CD8-positive, alpha-beta memory T cell (primary cell): Measurements from ENCODE around the gene PRR13. TPM values are rescaled to one million over a fixed set of nuclear protein-coding genes. Genes with fewer than 3 reads are reported as not detected.

Source experiments
- CTCF ChIA-PET: fragments of 350-600 bp; sonication (Branson Sonifier 250); formaldehyde crosslinking; loops from one replicate; lab custom pipeline; 2021; ENCODE audit warnings: antibody characterized with exemption; lab: Charles Lee
- POLR2A ChIA-PET: fragments of 350-600 bp; sonication (Branson Sonifier 250); formaldehyde crosslinking; loops from one replicate; lab custom pipeline; 2021; ENCODE audit warnings: antibody characterized with exemption; lab: Charles Lee
- DNase-seq, 5 donors: peaks; one replicate each; pipeline versions ENCODE4 v3.0.0 to v3.0.0-alpha.2; 2020 to 2022; ENCODE audit warnings: mixed read lengths in 1 of 5
- H3K27ac ChIP-seq: one replicate; pipeline ENCODE4 v1.7.0; 2013; ENCODE audit warnings: low read depth, mild to moderate bottlenecking, low read length, moderate library complexity
- H3K27me3 ChIP-seq: 2 replicates; pipeline ENCODE4 v1.7.0; 2013; ENCODE audit warnings: low read length, mild to moderate bottlenecking; ENCODE audit not compliant: insufficient read depth, poor library complexity, severe bottlenecking
- H3K36me3 ChIP-seq: 2 replicates; pipeline ENCODE4 v1.7.0; 2013; ENCODE audit warnings: mild to moderate bottlenecking, low read length, moderate library complexity; ENCODE audit not compliant: insufficient read depth
- H3K4me1 ChIP-seq: 2 replicates; pipeline ENCODE4 v1.7.0; 2013; ENCODE audit warnings: mild to moderate bottlenecking, low read length, moderate library complexity; ENCODE audit not compliant: insufficient read depth
- H3K4me3 ChIP-seq: 2 replicates; pipeline ENCODE4 v1.7.0; 2013; ENCODE audit warnings: mild to moderate bottlenecking, low read length
- H3K9me3 ChIP-seq: 2 replicates; pipeline ENCODE4 v1.7.0; 2013; ENCODE audit warnings: mild to moderate bottlenecking, low read length
- H3K27ac Mint-ChIP-seq, 8 donors: one replicate each; pipeline ENCODE4 v1.8.0; 2020 to 2021; ENCODE audit warnings: mixed read lengths in 8 of 8, mild to moderate bottlenecking in 6 of 8, inconsistent platforms in 3 of 8, moderate library complexity in 3 of 8
- H3K27me3 Mint-ChIP-seq, 2 donors: one replicate each; pipeline ENCODE4 v1.8.0; 2020 to 2021; ENCODE audit warnings: mixed read lengths in 2 of 2, mild to moderate bottlenecking in 1 of 2, moderate library complexity in 1 of 2
- H3K36me3 Mint-ChIP-seq, 3 donors: one replicate each; pipeline ENCODE4 v1.8.0; 2020 to 2021; ENCODE audit warnings: mixed read lengths in 3 of 3, inconsistent platforms in 1 of 3, mild to moderate bottlenecking in 1 of 3
- H3K4me1 Mint-ChIP-seq, 3 donors: one replicate each; pipeline ENCODE4 v1.8.0; 2020 to 2021; ENCODE audit warnings: mixed read lengths in 3 of 3, inconsistent platforms in 1 of 3, mild to moderate bottlenecking in 1 of 3
- H3K4me3 Mint-ChIP-seq, 7 donors: one replicate each; pipeline ENCODE4 v1.8.0; 2020 to 2021; ENCODE audit warnings: mixed read lengths in 7 of 7, mild to moderate bottlenecking in 6 of 7, moderate library complexity in 4 of 7, inconsistent platforms in 2 of 7
- H3K9me3 Mint-ChIP-seq, 5 donors: one replicate each; pipeline ENCODE4 v1.8.0; 2020 to 2022; ENCODE audit warnings: mixed read lengths in 5 of 5, mild to moderate bottlenecking in 3 of 5, moderate library complexity in 2 of 5, inconsistent platforms in 1 of 5
- polyA plus RNA-seq: library from polyadenylated mRNA; unstranded; fragments of 300-500 nt; fragmentation: Illumina TruSeq; gene quantifications from one replicate; pipeline ENCODE4 v1.2.3, GENCODE V29; 2021
- total RNA-seq, 2 experiments: library from RNA; stranded (reverse); gene quantifications; one replicate each; pipeline ENCODE4 v1.2.3, GENCODE V29; 2021

The PRR13 gene
- total and polyA plus RNA-seq, 3 experiments from 2014 or later = 234 to 602 (median 236) TPM

- Mint-ChIP-seq H3K4me1 (peaks cover 45 to 54% (median 52%) of the 10 kb centered on the region in 3 donors), H3K27ac (peak overlapping the region in 2 of 8 donors; percentile 35 to 63), H3K36me3 (peaks cover 19 to 86% (median 33%) of the 10 kb centered on the region in 3 donors), H3K4me3 (peak overlapping the region in 1 of 7 donors; percentile 26), H3K9me3 (peaks cover 0 to 2% (median 0%) of the 10 kb centered on the region in 5 donors), H3K27me3 (peaks cover 0 to 2% of the 10 kb centered on the region in 2 donors)
- Histone ChIP-seq H3K27me3 (no peaks in the 10 kb centered on the region), H3K9me3 (no peaks in the 10 kb centered on the region), H3K4me3 (no peak overlapping the region), H3K4me1 (peaks cover 32% of the 10 kb centered on the region), H3K27ac (no peak overlapping the region), H3K36me3 (peaks cover 62% of the 10 kb centered on the region)
- CTCF ChIA-PET = interaction anchor here (1.2 kb wide), 1 partner anchor 52 kb away, joined by 4 read pairs; no protein-coding TSS in a partner anchor
- DNase-seq = no peak
- POLR2A ChIA-PET = interaction anchor here (1.4 kb wide), 1 partner anchor 15 kb away, joined by 3 read pairs; the partner anchor contains the start of gene PRR13
These were observed 15.3 kb downstream of the PRR13 start for GRCh38 chr12:53456654-53457366.

- H3K9me3 ChIP-seq = no peaks in the 10 kb centered on the region
- H3K27me3 ChIP-seq = no peaks in the 10 kb centered on the region
- peaks cover 83% of the 10 kb centered on the region for H3K36me3 ChIP-seq
- Mint-ChIP-seq H3K4me3 (peak overlapping the region in 1 of 7 donors; percentile 63), H3K27me3 (no peaks in the 10 kb centered on the region), H3K36me3 (peaks cover 23 to 93% (median 43%) of the 10 kb centered on the region in 3 donors), H3K9me3 (no peaks in the 10 kb centered on the region), H3K27ac (peak overlapping the region in 2 of 8 donors; percentile 52 to 70), H3K4me1 (peaks cover 39 to 53% (median 41%) of the 10 kb centered on the region in 3 donors)
- H3K4me3 ChIP-seq = no peak overlapping the region
- POLR2A ChIA-PET = interaction anchor here (0.5 kb wide), 1 partner anchor 279 kb away, joined by 3 read pairs; the partner anchor contains the start of gene ZNF740
- no peak for DNase-seq
- no peak overlapping the region for H3K27ac ChIP-seq
- CTCF ChIA-PET = interaction anchor here (1.4 to 1.6 kb wide), 2 partner anchors 10 to 22 kb away, joined by 3 to 4 read pairs; no protein-coding TSS in a partner anchor
- peaks cover 26% of the 10 kb centered on the region for H3K4me1 ChIP-seq
These were observed 17.6 kb downstream of the PRR13 start for GRCh38 chr12:53459097-53459496.

GRCh38 chr12:53461059-53461458, 19.5 kb downstream of the PRR13 start:
- Histone ChIP-seq H3K36me3 (peaks cover 82% of the 10 kb centered on the region), H3K4me1 (peaks cover 23% of the 10 kb centered on the region), H3K27ac (no peak overlapping the region), H3K9me3 (no peaks in the 10 kb centered on the region), H3K4me3 (no peak overlapping the region), H3K27me3 (no peaks in the 10 kb centered on the region)
- ChIA-PET CTCF (interaction anchor here (0.6 kb wide), 1 partner anchor 32 kb away, joined by 3 read pairs; no protein-coding TSS in a partner anchor), POLR2A (no interaction called here)
- DNase-seq = no peak
- no peaks in the 10 kb centered on the region for H3K27me3 Mint-ChIP-seq
- H3K4me1 Mint-ChIP-seq = peaks cover 32 to 46% (median 34%) of the 10 kb centered on the region in 3 donors
- H3K9me3 Mint-ChIP-seq = no peaks in the 10 kb centered on the region
- no peak overlapping the region for H3K4me3 Mint-ChIP-seq
- H3K27ac Mint-ChIP-seq = peak overlapping the region in 2 of 8 donors; percentile 47 to 78
- peaks cover 23 to 92% (median 37%) of the 10 kb centered on the region in 3 donors for H3K36me3 Mint-ChIP-seq

GRCh38 chr12:53461591-53461990, 20.1 kb downstream of the PRR13 start:
- Mint-ChIP-seq H3K4me3 (no peak overlapping the region), H3K27ac (peak overlapping the region in 1 of 8 donors; percentile 58), H3K9me3 (no peaks in the 10 kb centered on the region), H3K27me3 (no peaks in the 10 kb centered on the region), H3K36me3 (peaks cover 25 to 92% (median 39%) of the 10 kb centered on the region in 3 donors), H3K4me1 (peaks cover 34 to 49% (median 37%) of the 10 kb centered on the region in 3 donors)
- Histone ChIP-seq H3K9me3 (no peaks in the 10 kb centered on the region), H3K4me3 (no peak overlapping the region), H3K36me3 (peaks cover 82% of the 10 kb centered on the region), H3K27ac (no peak overlapping the region), H3K4me1 (peaks cover 23% of the 10 kb centered on the region), H3K27me3 (no peaks in the 10 kb centered on the region)
- ChIA-PET POLR2A (no interaction called here), CTCF (interaction anchor here (0.9 to 1.3 kb wide), 2 partner anchors 12 to 30 kb away, joined by 3 to 4 read pairs; no protein-coding TSS in a partner anchor)
- no peak for DNase-seq

- ChIA-PET CTCF (interaction anchor here (1.3 kb wide), 1 partner anchor 10 kb away, joined by 3 read pairs; no protein-coding TSS in a partner anchor), POLR2A (interaction anchor here (0.6 kb wide), 1 partner anchor 9 kb away, joined by 6 read pairs; no protein-coding TSS in a partner anchor)
- H3K27me3 Mint-ChIP-seq = peaks cover 0 to 3% of the 10 kb centered on the region in 2 donors
- Histone ChIP-seq H3K4me3 (no peak overlapping the region), H3K9me3 (no peaks in the 10 kb centered on the region), H3K27ac (peak overlapping the region; percentile 18), H3K4me1 (peaks cover 23% of the 10 kb centered on the region), H3K36me3 (peaks cover 90% of the 10 kb centered on the region), H3K27me3 (no peaks in the 10 kb centered on the region)
- no peak overlapping the region for H3K4me3 Mint-ChIP-seq
- peaks cover 31 to 97% (median 51%) of the 10 kb centered on the region in 3 donors for H3K36me3 Mint-ChIP-seq
- H3K27ac Mint-ChIP-seq = peak overlapping the region in 1 of 8 donors; percentile 64
- DNase-seq = no peak
- H3K4me1 Mint-ChIP-seq = peaks cover 34 to 54% (median 50%) of the 10 kb centered on the region in 3 donors
- H3K9me3 Mint-ChIP-seq = no peaks in the 10 kb centered on the region
These were observed 21.4 kb downstream of the PRR13 start for GRCh38 chr12:53462935-53463334.

GRCh38 chr12:53463802-53464560, 22.4 kb downstream of the PRR13 start:
- no peak overlapping the region for H3K4me3 ChIP-seq
- peaks cover 0 to 3% of the 10 kb centered on the region in 2 donors for H3K27me3 Mint-ChIP-seq
- no peaks in the 10 kb centered on the region for H3K9me3 ChIP-seq
- no peaks in the 10 kb centered on the region for H3K9me3 Mint-ChIP-seq
- peaks cover 23% of the 10 kb centered on the region for H3K4me1 ChIP-seq
- H3K27ac Mint-ChIP-seq = peak overlapping the region in 2 of 8 donors; percentile 20 to 37
- H3K4me3 Mint-ChIP-seq = peak overlapping the region in 1 of 7 donors; percentile 9
- no peaks in the 10 kb centered on the region for H3K27me3 ChIP-seq
- peaks cover 31 to 96% (median 56%) of the 10 kb centered on the region in 3 donors for H3K36me3 Mint-ChIP-seq
- peaks cover 95% of the 10 kb centered on the region for H3K36me3 ChIP-seq
- CTCF ChIA-PET = interaction anchor here (1.4 to 1.7 kb wide), 2 partner anchors 9 to 45 kb away, joined by 4 to 7 read pairs; no protein-coding TSS in a partner anchor
- POLR2A ChIA-PET = interaction anchor here (0.5 to 0.8 kb wide), 3 partner anchors 13 to 38 kb away, joined by 3 read pairs; no protein-coding TSS in a partner anchor
- peaks cover 34 to 54% (median 49%) of the 10 kb centered on the region in 3 donors for H3K4me1 Mint-ChIP-seq
- no peak for DNase-seq
- H3K27ac ChIP-seq = no peak overlapping the region

GRCh38 chr12:53464685-53465418, 23.3 kb downstream of the PRR13 start:
- H3K4me3 Mint-ChIP-seq = no peak overlapping the region
- peaks cover 0 to 3% of the 10 kb centered on the region in 2 donors for H3K27me3 Mint-ChIP-seq
- H3K36me3 ChIP-seq = peaks cover 93% of the 10 kb centered on the region
- H3K4me1 ChIP-seq = peaks cover 23% of the 10 kb centered on the region
- H3K27me3 ChIP-seq = no peaks in the 10 kb centered on the region
- H3K9me3 ChIP-seq = no peaks in the 10 kb centered on the region
- no peaks in the 10 kb centered on the region for H3K9me3 Mint-ChIP-seq
- peaks cover 26 to 97% (median 50%) of the 10 kb centered on the region in 3 donors for H3K36me3 Mint-ChIP-seq
- peaks cover 31 to 49% (median 46%) of the 10 kb centered on the region in 3 donors for H3K4me1 Mint-ChIP-seq
- DNase-seq = no peak
- ChIA-PET CTCF (interaction anchor here (1.4 to 1.7 kb wide), 2 partner anchors 8 to 44 kb away, joined by 4 to 7 read pairs; no protein-coding TSS in a partner anchor), POLR2A (interaction anchor here (0.5 to 0.8 kb wide), 3 partner anchors 12 to 37 kb away, joined by 3 read pairs; no protein-coding TSS in a partner anchor)
- H3K27ac Mint-ChIP-seq = peak overlapping the region in 5 of 8 donors; percentile 11 to 63 (median 29)
- H3K27ac ChIP-seq = no peak overlapping the region
- no peak overlapping the region for H3K4me3 ChIP-seq
